ENCODE data around the gene NDST1.

NDST1 gene

GRCh38 chr5:150540615-150541396 is 32.9 kb downstream of the NDST1 start:
- H3K4me3 ChIP-seq (ENCODE audit: low read depth, low read length): no peak overlapping the region

GRCh38 chr5:150541397-150541675 is 33.4 kb downstream of the NDST1 start:
- no peak overlapping the region for H3K4me3 ChIP-seq (ENCODE audit: low read depth, low read length)

- H3K4me3 ChIP-seq (ENCODE audit: low read depth, low read length): no peak overlapping the region
These were observed 34.0 kb downstream of the NDST1 start for GRCh38 chr5:150541895-150542294.

GRCh38 chr5:150542933-150543445 is 35.1 kb downstream of the NDST1 start:
- no peak overlapping the region for H3K4me3 ChIP-seq (ENCODE audit: low read depth, low read length)

GRCh38 chr5:150544611-150545219 is 36.8 kb downstream of the NDST1 start:
- H3K4me3 ChIP-seq (ENCODE audit: low read depth, low read length): no peak overlapping the region

GRCh38 chr5:150545246-150545645 is 37.3 kb downstream of the NDST1 start:
- H3K4me3 ChIP-seq (ENCODE audit: low read depth, low read length): no peak overlapping the region

GRCh38 chr5:150548123-150548522 is 40.2 kb downstream of the NDST1 start:
- H3K4me3 ChIP-seq (ENCODE audit: low read depth, low read length): no peak overlapping the region

GRCh38 chr5:150549735-150550134 is 41.8 kb downstream of the NDST1 start:
- no peak overlapping the region for H3K4me3 ChIP-seq (ENCODE audit: low read depth, low read length)

- H3K4me3 ChIP-seq (ENCODE audit: low read depth, low read length): no peak overlapping the region
These were observed 42.4 kb downstream of the NDST1 start for GRCh38 chr5:150550286-150550685.

- no peak overlapping the region for H3K4me3 ChIP-seq (ENCODE audit: low read depth, low read length)
These were observed 43.1 kb downstream of the NDST1 start for GRCh38 chr5:150551066-150551465.

- no peak overlapping the region for H3K4me3 ChIP-seq (ENCODE audit: low read depth, low read length)
These were observed 45.5 kb downstream of the NDST1 start for GRCh38 chr5:150553402-150553801.

- no peak overlapping the region for H3K4me3 ChIP-seq (ENCODE audit: low read depth, low read length)
These were observed 46.0 kb downstream of the NDST1 start for GRCh38 chr5:150553911-150554310.

- H3K4me3 ChIP-seq (ENCODE audit: low read depth, low read length): no peak overlapping the region
These were observed 46.9 kb downstream of the NDST1 start for GRCh38 chr5:150554857-150555256.

- no peak overlapping the region for H3K4me3 ChIP-seq (ENCODE audit: low read depth, low read length)
These were observed 48.2 kb downstream of the NDST1 start for GRCh38 chr5:150556106-150556505.

- no peak overlapping the region for H3K4me3 ChIP-seq (ENCODE audit: low read depth, low read length)
These were observed 49.1 kb downstream of the NDST1 start for GRCh38 chr5:150556859-150557508.

- H3K4me3 ChIP-seq (ENCODE audit: low read depth, low read length): no peak overlapping the region
These were observed 49.6 kb downstream of the NDST1 start for GRCh38 chr5:150557509-150557872.

- H3K4me3 ChIP-seq (ENCODE audit: low read depth, low read length): no peak overlapping the region
These were observed 50.2 kb downstream of the NDST1 start for GRCh38 chr5:150558088-150558621.

- H3K4me3 ChIP-seq (ENCODE audit: low read depth, low read length): no peak overlapping the region
These were observed 51.2 kb downstream of the NDST1 start for GRCh38 chr5:150559088-150559487.

GRCh38 chr5:150559701-150560100 is 51.8 kb downstream of the NDST1 start:
- no peak overlapping the region for H3K4me3 ChIP-seq (ENCODE audit: low read depth, low read length)

GRCh38 chr5:150560401-150561191 is 52.7 kb downstream of the NDST1 start:
- H3K4me3 ChIP-seq (ENCODE audit: low read depth, low read length): no peak overlapping the region

GRCh38 chr5:150561192-150561512 is 53.2 kb downstream of the NDST1 start:
- H3K4me3 ChIP-seq (ENCODE audit: low read depth, low read length): no peak overlapping the region
